ENCODE measurements around the gene LMF1.
"Not testable (repeated sequence)": the region's sequence is repeated elsewhere in the genome, so short reads cannot be mapped to it uniquely, and the experiment has no call there.

The LMF1 gene

GRCh38 chr16:890716-891352, 80.0 kb downstream of the LMF1 start:
- no peak for TF ChIP-seq CTCF (IDR thresholded peaks at IDR 0.05; ENCODE audit: low read depth, low read length, missing control alignments)
- DNase-seq (ENCODE audit: extremely low read depth, low read depth) = no peak
- H3K4me3 ChIP-seq (replicated peaks; ENCODE audit: low read depth, low read length) = no peak overlapping the region

GRCh38 chr16:890217-890616, 80.6 kb downstream of the LMF1 start:
- no peak for DNase-seq (ENCODE audit: extremely low read depth, low read depth)
- TF ChIP-seq CTCF (IDR thresholded peaks at IDR 0.05; ENCODE audit: low read depth, low read length, missing control alignments) = no peak

GRCh38 chr16:889586-889985, 81.2 kb downstream of the LMF1 start:
- DNase-seq (ENCODE audit: extremely low read depth, low read depth) = no peak
- H3K4me3 ChIP-seq (replicated peaks; ENCODE audit: low read depth, low read length) = no peak overlapping the region
- no peak for TF ChIP-seq CTCF (IDR thresholded peaks at IDR 0.05; ENCODE audit: low read depth, low read length, missing control alignments)

More at GRCh38 chr16:890217-890616, 80.6 kb downstream of the LMF1 start:
- H3K4me3 ChIP-seq (replicated peaks; ENCODE audit: low read depth, low read length) = no peak overlapping the region

- no peak for DNase-seq (ENCODE audit: extremely low read depth, low read depth)
- TF ChIP-seq CTCF (IDR thresholded peaks at IDR 0.05; ENCODE audit: low read depth, low read length, missing control alignments) = no peak
- no peak overlapping the region for H3K4me3 ChIP-seq (replicated peaks; ENCODE audit: low read depth, low read length)
Measured at GRCh38 chr16:888901-889570, 81.7 kb downstream of the LMF1 start.

GRCh38 chr16:888456-888855, 82.3 kb downstream of the LMF1 start:
- H3K4me3 ChIP-seq (replicated peaks; ENCODE audit: low read depth, low read length); DNase-seq (ENCODE audit: extremely low read depth, low read depth): not testable (repeated sequence)

- DNase-seq (ENCODE audit: extremely low read depth, low read depth) = no peak
- no peak overlapping the region for H3K4me3 ChIP-seq (replicated peaks; ENCODE audit: low read depth, low read length)
- no peak for TF ChIP-seq CTCF (IDR thresholded peaks at IDR 0.05; ENCODE audit: low read depth, low read length, missing control alignments)
Measured at GRCh38 chr16:887846-888245, 82.9 kb downstream of the LMF1 start.

- no peak overlapping the region for H3K4me3 ChIP-seq (replicated peaks; ENCODE audit: low read depth, low read length)
- DNase-seq (ENCODE audit: extremely low read depth, low read depth) = no peak
- TF ChIP-seq CTCF (IDR thresholded peaks at IDR 0.05; ENCODE audit: low read depth, low read length, missing control alignments) = no peak
Measured at GRCh38 chr16:886802-887731, 83.7 kb downstream of the LMF1 start.

Data from HFF-Myc (cell line).